HCT116 (cell line): ENCODE data around the gene FGF19. TPM values are rescaled to one million over a fixed set of nuclear protein-coding genes. Genes with fewer than 3 reads are reported as not detected.

Experiments used
- ATAC-seq: fragments of 200-7000 bp; cut with Tn5 transposase; 2 replicates; pipeline ENCODE4 v1.9.1; 2020; ENCODE audit warnings: mild to moderate bottlenecking, moderate library complexity
- BruUV-seq: library from RNA; stranded (reverse); fragments of 400-500 nt; replicated peaks from 2 replicates; lab custom pipeline; 2021; lab: Mats Ljungman, UMichigan
- CTCF ChIA-PET: fragments of 300-600 bp; sonication (Branson Sonifier 250); formaldehyde crosslinking; loops from one replicate; lab custom pipeline; 2021; ENCODE audit warnings: antibody characterized with exemption; lab: Charles Lee
- POLR2A ChIA-PET: fragments of 300-600, 350-600 bp; sonication (Branson Sonifier 250); formaldehyde crosslinking; loops from one replicate; lab custom pipeline; 2021; ENCODE audit warnings: antibody characterized with exemption; lab: Charles Lee
- RAD21 ChIA-PET, 2 experiments: fragments of 300-600 bp; sonication (Branson Sonifier 250); formaldehyde crosslinking; loops; one replicate each; lab custom pipeline; 2023; ENCODE audit warnings: low total read pairs in 2 of 2; ENCODE audit not compliant: uncharacterized antibody in 2 of 2, unreplicated experiment in 2 of 2, low non-redundant PET in 1 of 2; lab: Charles Lee
- DNase-seq: peaks from one replicate; pipeline ENCODE4 v3.0.0-alpha.2; 2010; ENCODE audit warnings: low read depth, low spot score
- H2AFZ ChIP-seq: fragments of 200-600 bp; shearing (Covaris generic), sonication (generic); 2 replicates; pipeline ENCODE4 v1.6.1; 2017; ENCODE audit warnings: low read depth, mixed run types, mixed read lengths, antibody characterized with exemption, low read length; ENCODE audit not compliant: poor library complexity, severe bottlenecking
- H3K27ac ChIP-seq: 2 replicates; pipeline ENCODE4 v1.5.1; 2012; ENCODE audit warnings: low read depth, low read length
- H3K27me3 ChIP-seq: fragments of 200-600 bp; sonication (generic); 2 replicates; pipeline ENCODE4 v1.6.1; 2016; ENCODE audit warnings: mixed run types, low read length, mixed read lengths; ENCODE audit not compliant: insufficient read depth
- H3K36me3 ChIP-seq, 2 experiments: fragments of 200-500 bp in 1 of 2; fragments of 200-600 bp in 1 of 2; sonication (Bioruptor generic) in 1 of 2; sonication (generic) in 1 of 2; 2 replicates each; pipeline versions ENCODE4 v1.5.1 to v1.6.1; 2014 to 2016; ENCODE audit warnings: low read length in 2 of 2, inconsistent platforms in 1 of 2, mixed read lengths in 1 of 2, mixed run types in 1 of 2; ENCODE audit not compliant: insufficient read depth in 2 of 2, control insufficient read depth in 1 of 2
- H3K4me1 ChIP-seq, 2 experiments: fragments of 200-600 bp in 1 of 2; sonication (generic) in 1 of 2; 2 replicates each; pipeline versions ENCODE4 v1.5.1 to v1.6.1; 2012 to 2017; ENCODE audit warnings: low read length in 2 of 2, inconsistent platforms in 1 of 2, mild to moderate bottlenecking in 1 of 2, mixed read lengths in 1 of 2, mixed run types in 1 of 2, moderate library complexity in 1 of 2; ENCODE audit not compliant: insufficient read depth in 2 of 2, control insufficient read depth in 1 of 2
- H3K4me2 ChIP-seq: fragments of 200-600 bp; sonication (generic); 2 replicates; pipeline ENCODE4 v1.6.1; 2017; ENCODE audit warnings: mixed run types, low read length, mixed read lengths
- H3K4me3 ChIP-seq, 2 experiments: fragments of 200-600 bp in 1 of 2; sonication (generic) in 1 of 2; replicated peaks in 1 of 2; 2 replicates each; pipeline ENCODE4 v1.5.1; 2011 to 2016; ENCODE audit warnings: low read length in 2 of 2, control low read depth in 1 of 2, low read depth in 1 of 2, mild to moderate bottlenecking in 1 of 2, mixed read lengths in 1 of 2, mixed run types in 1 of 2
- H3K79me2 ChIP-seq: fragments of 200-600 bp; sonication (generic); 2 replicates; pipeline ENCODE4 v1.6.1; 2017; ENCODE audit warnings: mild to moderate bottlenecking, mixed run types, low read length, moderate library complexity, mixed read lengths; ENCODE audit not compliant: insufficient read depth
- H3K9ac ChIP-seq: fragments of 200-600 bp; sonication (generic); 2 replicates; pipeline ENCODE4 v1.6.1; 2016; ENCODE audit warnings: low read length, mixed read lengths
- H3K9me2 ChIP-seq: fragments of 200-600 bp; sonication (generic), shearing (Covaris generic); 2 replicates; pipeline ENCODE4 v1.6.1; 2017; ENCODE audit warnings: mixed run types, mild to moderate bottlenecking, moderate library complexity; ENCODE audit not compliant: insufficient read depth
- H3K9me3 ChIP-seq, 2 experiments: fragments of 200-500 bp in 1 of 2; fragments of 200-600 bp in 1 of 2; sonication (Bioruptor generic) in 1 of 2; sonication (generic) in 1 of 2; 2 replicates each; pipeline ENCODE4 v1.6.1; 2014 to 2017; ENCODE audit warnings: low read length in 2 of 2, mixed read lengths in 2 of 2, inconsistent platforms in 1 of 2, low read depth in 1 of 2, mild to moderate bottlenecking in 1 of 2, mixed run types in 1 of 2, moderate library complexity in 1 of 2; ENCODE audit not compliant: control insufficient read depth in 1 of 2, insufficient read depth in 1 of 2
- H4K20me1 ChIP-seq: fragments of 200-600 bp; sonication (generic), shearing (Covaris generic); 2 replicates; pipeline ENCODE4 v1.6.1; 2017; ENCODE audit warnings: mixed run types, mild to moderate bottlenecking, moderate library complexity; ENCODE audit not compliant: insufficient read depth
- CBX3 ChIP-seq: IDR thresholded peaks from 2 replicates; pipeline ENCODE4 v1.6.1; 2012; ENCODE audit warnings: low read depth
- CTCF ChIP-seq, 3 experiments: fragments of 200-600 bp in 1 of 3; sonication (generic) in 1 of 3; IDR thresholded peaks in 2 of 3; conservative IDR thresholded peaks in 1 of 3; 2 replicates each; pipeline ENCODE4 v1.5.1; 2012 to 2017; ENCODE audit warnings: low read depth in 2 of 3, low read length in 2 of 3, antibody characterized with exemption in 1 of 3, borderline replicate concordance in 1 of 3, control low read depth in 1 of 3, mild to moderate bottlenecking in 1 of 3, mixed read lengths in 1 of 3, mixed run types in 1 of 3, moderate library complexity in 1 of 3; ENCODE audit not compliant: insufficient read depth in 1 of 3
- EGR1 ChIP-seq: IDR thresholded peaks from 2 replicates; pipeline ENCODE4 v1.6.1; 2012; ENCODE audit warnings: low read depth
- EZH2 ChIP-seq: fragments of 200-600 bp; sonication (generic); IDR thresholded peaks from 2 replicates; pipeline ENCODE4 v1.6.1; 2017; ENCODE audit warnings: antibody characterized with exemption, mixed run types
- MAX ChIP-seq: IDR thresholded peaks from 2 replicates; pipeline ENCODE4 v1.6.1; 2012
- RAD21 ChIP-seq: IDR thresholded peaks from 2 replicates; pipeline ENCODE4 v1.6.1; 2012; ENCODE audit warnings: low read depth, mild to moderate bottlenecking
- YY1 ChIP-seq: IDR thresholded peaks from 2 replicates; pipeline ENCODE4 v1.6.1; 2011; ENCODE audit warnings: low read length, low read depth, moderate library complexity, mild to moderate bottlenecking; ENCODE audit not compliant: insufficient replicate concordance; ENCODE audit errors: extremely low read depth
- ZBTB33 ChIP-seq: IDR thresholded peaks from 2 replicates; pipeline ENCODE4 v1.6.1; 2011; ENCODE audit warnings: mild to moderate bottlenecking, low read length, moderate library complexity; ENCODE audit not compliant: insufficient replicate concordance; ENCODE audit errors: extremely low read depth
- ZFX ChIP-seq: fragments of 450-650 bp; IDR thresholded peaks from 2 replicates; pipeline ENCODE4 v1.6.1; 2017
- intact Hi-C: fragments of 100-400 bp; cut with micrococcal nuclease; formaldehyde crosslinking; loops from 2 replicates; pipeline ENCODE4 v1.10.0; 2022
- total RNA-seq: library from RNA; stranded (reverse); gene quantifications from one replicate; pipeline ENCODE4 v1.2.1, GENCODE V29; 2021; ENCODE audit not compliant: unreplicated experiment

Gene FGF19
- total RNA-seq, 1 experiment from 2014 or later: 37.5 TPM

- no peaks in the 10 kb centered on the region for H3K9me2 ChIP-seq
- no TSS peak for BruUV-seq
- no peak for ATAC-seq
- no peaks in the 10 kb centered on the region for H3K79me2 ChIP-seq
- no peak overlapping the region for H3K9ac ChIP-seq
- H3K27me3 ChIP-seq: no peaks in the 10 kb centered on the region
- TF ChIP-seq MAX (no peak), YY1 (no peak), CBX3 (no peak), ZFX (no peak), CTCF (IDR thresholded peaks at IDR 0.05 in 2 of 3, conservative IDR thresholded peaks at IDR 0.05 in 1 of 3; ENCODE audit: borderline replicate concordance in 1 of 3, insufficient read depth in 1 of 3, low read depth in 2 of 3, low read length in 2 of 3) (no peak), EZH2 (no peak), EGR1 (no peak), ZBTB33 (no peak), RAD21 (no peak)
- TF ChIP-seq, all 23 proteins: peak for 0
- H3K9me3 ChIP-seq: no peaks in the 10 kb centered on the region
- intact Hi-C loops: no loop called here
- peaks cover 0 to 18% of the 10 kb centered on the region in 2 experiments; a peak in 3 of 4 replicates for H3K4me1 ChIP-seq
- no peak for DNase-seq
- ChIA-PET RAD21 (no interaction called here), POLR2A (no interaction called here), CTCF (no interaction called here)
- H3K4me3 ChIP-seq: no peak overlapping the region
- H4K20me1 ChIP-seq: no peaks in the 10 kb centered on the region
- H3K4me2 ChIP-seq: no peak overlapping the region
- no peaks in the 10 kb centered on the region for H3K36me3 ChIP-seq
- H3K27ac ChIP-seq: no peak overlapping the region
- no peak overlapping the region for H2AFZ ChIP-seq
Observed at GRCh38 chr11:69658626-69659450, 45.0 kb downstream of the FGF19 start.
